HepG2 (cell line): Measurements from ENCODE around the gene SLC23A2. TPM values are rescaled to one million over a fixed set of nuclear protein-coding genes. Genes with fewer than 3 reads are reported as not detected.

Experiments used
- ATAC-seq: fragments of 200-7000 bp; cut with Tn5 transposase; 3 replicates; pipeline ENCODE4 v1.9.1; 2020; ENCODE audit warnings: mild to moderate bottlenecking, moderate library complexity
- BruUV-seq: library from RNA; stranded (reverse); fragments of 400-500 nt; replicated peaks from 2 replicates; lab custom pipeline; 2021; lab: Mats Ljungman, UMichigan
- CTCF ChIA-PET: fragments of 300-600 bp; formaldehyde crosslinking; extraction: SDS; loops from one replicate; lab custom pipeline; 2021; ENCODE audit warnings: low total read pairs, inconsistent platforms, low intra/inter-chr PET ratio; lab: Yijun Ruan, JAX
- POLR2A ChIA-PET: fragments of 350-600 bp; sonication (Branson Sonifier 250); formaldehyde crosslinking; loops from one replicate; lab custom pipeline; 2020; ENCODE audit warnings: antibody characterized with exemption, inconsistent platforms; lab: Yijun Ruan, JAX
- DNase-seq: peaks from one replicate; pipeline ENCODE4 v3.0.0-alpha.2; 2015; ENCODE audit warnings: low spot score
- FAIRE-seq: peaks from 3 replicates; lab custom pipeline; 2011; peaks lifted over from hg19 to GRCh38; lab: Jason Lieb, UNC
- H2AFZ ChIP-seq: one replicate; pipeline ENCODE4 v1.6.1; 2011; ENCODE audit warnings: low read length, inconsistent platforms
- H3K27ac ChIP-seq: fragments of 300-600 bp; 3 replicates; pipeline ENCODE4 v1.8.0; 2011; ENCODE audit warnings: mixed run types, mild to moderate bottlenecking, mixed read lengths, low read length, inconsistent platforms; ENCODE audit not compliant: insufficient read depth; ENCODE audit errors: extremely low read length
- H3K27me3 ChIP-seq, 2 experiments: fragments of 200-600 bp in 1 of 2; 2 replicates in 1 of 2; 3 replicates in 1 of 2; pipeline versions ENCODE4 v1.6.0 to v1.8.0; 2011; ENCODE audit warnings: low read length in 2 of 2, mild to moderate bottlenecking in 2 of 2, moderate library complexity in 2 of 2, inconsistent platforms in 1 of 2; ENCODE audit not compliant: insufficient read depth in 2 of 2, control insufficient read depth in 1 of 2
- H3K36me3 ChIP-seq, 2 experiments: fragments of 200-600 bp in 1 of 2; replicated peaks in 1 of 2; 2 replicates in 1 of 2; 3 replicates in 1 of 2; pipeline versions ENCODE4 v1.5.1 to v1.8.0; 2011; ENCODE audit warnings: low read length in 2 of 2, inconsistent platforms in 1 of 2; ENCODE audit not compliant: insufficient read depth in 2 of 2, control insufficient read depth in 1 of 2
- H3K4me1 ChIP-seq: 2 replicates; pipeline ENCODE4 v1.5.1; 2012; ENCODE audit warnings: low read length, inconsistent platforms; ENCODE audit not compliant: insufficient read depth
- H3K4me2 ChIP-seq: 2 replicates; pipeline ENCODE4 v1.6.0; 2011; ENCODE audit warnings: low read depth, low read length, inconsistent platforms
- H3K4me3 ChIP-seq, 3 experiments: fragments of 200-600 bp in 1 of 3; sonication (generic), shearing (Covaris generic) in 1 of 3; replicated peaks in 1 of 3; 2 replicates each; pipeline ENCODE4 v1.5.1; 2011 to 2016; ENCODE audit warnings: low read length in 3 of 3, inconsistent platforms in 2 of 3, low read depth in 2 of 3, mild to moderate bottlenecking in 2 of 3, control low read depth in 1 of 3, mixed read lengths in 1 of 3; ENCODE audit not compliant: insufficient read depth in 1 of 3
- H3K79me2 ChIP-seq: one replicate; pipeline ENCODE4 v1.6.1; 2011; ENCODE audit warnings: low read length, inconsistent platforms; ENCODE audit not compliant: insufficient read depth
- H3K9ac ChIP-seq: 2 replicates; pipeline ENCODE4 v1.6.0; 2011; ENCODE audit warnings: mild to moderate bottlenecking, low read depth, low read length, inconsistent platforms; ENCODE audit not compliant: insufficient read depth
- H3K9me3 ChIP-seq: 2 replicates; pipeline ENCODE4 v1.5.1; 2012; ENCODE audit warnings: mild to moderate bottlenecking, low read length
- H4K20me1 ChIP-seq: 2 replicates; pipeline ENCODE4 v1.6.0; 2011; ENCODE audit warnings: inconsistent platforms, mild to moderate bottlenecking, low read length, moderate library complexity; ENCODE audit not compliant: insufficient read depth
- ARID4A ChIP-seq: sonication (generic); formaldehyde crosslinking; IDR thresholded peaks from 2 replicates; pipeline ENCODE4 v1.5.0; 2020; ENCODE audit warnings: mild to moderate bottlenecking, missing genetic modification reagents, borderline replicate concordance
- ATF1 ChIP-seq: IDR thresholded peaks from 2 replicates; pipeline ENCODE4 v1.6.1; 2016; ENCODE audit warnings: mild to moderate bottlenecking, control low read depth
- ATF4 ChIP-seq, 2 experiments: fragments of 450-650 bp in 1 of 2; sonication (generic) in 1 of 2; formaldehyde crosslinking; IDR thresholded peaks; 2 replicates each; pipeline versions ENCODE4 v1.5.0 to v1.8.0; 2020 to 2022; ENCODE audit warnings: mild to moderate bottlenecking in 1 of 2, missing genetic modification reagents in 1 of 2
- LCORL ChIP-seq, 2 experiments: fragments of 450-650 bp in 1 of 2; sonication (generic) in 1 of 2; formaldehyde crosslinking in 1 of 2; IDR thresholded peaks; 2 replicates each; pipeline versions ENCODE4 v1.5.0 to v1.6.1; 2017 to 2020; ENCODE audit warnings: antibody characterized with exemption in 1 of 2, missing genetic modification reagents in 1 of 2
- NR0B2 ChIP-seq: sonication (generic); formaldehyde crosslinking; IDR thresholded peaks from 2 replicates; pipeline ENCODE4 v1.4.0; 2020; ENCODE audit warnings: mild to moderate bottlenecking, missing genetic modification reagents
- WIZ ChIP-seq: sonication (generic); formaldehyde crosslinking; IDR thresholded peaks from 2 replicates; pipeline ENCODE4 v1.5.1; 2020; ENCODE audit warnings: mild to moderate bottlenecking, missing genetic modification reagents
- ZEB1 ChIP-seq: IDR thresholded peaks from 2 replicates; pipeline ENCODE4 v1.6.1; 2012; ENCODE audit warnings: mild to moderate bottlenecking, low read depth, inconsistent platforms; ENCODE audit not compliant: insufficient replicate concordance
- ZFP82 ChIP-seq: sonication (generic); formaldehyde crosslinking; IDR thresholded peaks from 2 replicates; pipeline ENCODE4 v1.5.1; 2020; ENCODE audit warnings: mild to moderate bottlenecking, missing genetic modification reagents, borderline replicate concordance
- ZFY ChIP-seq: sonication (generic); formaldehyde crosslinking; IDR thresholded peaks from 2 replicates; pipeline ENCODE4 v1.4.0; 2020; ENCODE audit warnings: missing genetic modification reagents
- ZNF121 ChIP-seq: sonication (generic); formaldehyde crosslinking; IDR thresholded peaks from 2 replicates; pipeline ENCODE4 v1.5.0; 2020; ENCODE audit warnings: mild to moderate bottlenecking, missing genetic modification reagents
- ZNF225 ChIP-seq: sonication (generic); formaldehyde crosslinking; IDR thresholded peaks from 2 replicates; pipeline ENCODE4 v1.4.0; 2020; ENCODE audit warnings: mild to moderate bottlenecking, missing genetic modification reagents
- ZNF597 ChIP-seq: sonication (generic); formaldehyde crosslinking; IDR thresholded peaks from 2 replicates; pipeline ENCODE4 v1.5.0; 2020; ENCODE audit warnings: missing genetic modification reagents
- ZNF75D ChIP-seq: sonication (generic); formaldehyde crosslinking; IDR thresholded peaks from 2 replicates; pipeline ENCODE4 v1.8.1; 2023; ENCODE audit warnings: missing genetic modification reagents, mild to moderate bottlenecking, borderline replicate concordance
- ZNF768 ChIP-seq: sonication (generic); formaldehyde crosslinking; IDR thresholded peaks from 2 replicates; pipeline ENCODE4 v1.4.0; 2020; ENCODE audit warnings: missing genetic modification reagents
- WGBS: methylation state at CpG from one replicate; pipeline ENCODE4 v1.1.6; 2017; ENCODE audit warnings: low lambda C conversion rate; 5-methylcytosine and 5-hydroxymethylcytosine counted together
- in situ Hi-C: cut with HindIII; loops from 2 replicates; pipeline ENCODE4 v1.10.0; 2017; ENCODE audit warnings: low pct_unique_long_range_greater_than_20kb; ENCODE audit not compliant: extremely low pct_ligation_motif_present
- intact Hi-C: fragments of 100-400 bp; cut with micrococcal nuclease; formaldehyde crosslinking; loops from one replicate; pipeline ENCODE4 v1.10.0; 2022; ENCODE audit not compliant: unreplicated experiment
- polyA plus RNA-seq, 8 experiments: library from polyadenylated mRNA; depleted of rRNA in 3 of 8; stranded (reverse) in 7 of 8; unstranded in 1 of 8; fragments of >200 nt; fragmentation: Illumina TruSeq in 4 of 8; extraction: Trizol in 4 of 8; gene quantifications; 2 replicates each; pipeline versions ENCODE4 v1.2.1 to v1.2.3, GENCODE V29; 2011 to 2016; ENCODE audit warnings: low read depth in 4 of 8, missing spikeins in 1 of 8, mixed read lengths in 1 of 8; ENCODE audit not compliant: insufficient read depth in 1 of 8
- total RNA-seq, 5 experiments: library from RNA; depleted of rRNA; stranded (reverse); fragments of >200 nt; fragmentation: Illumina TruSeq; extraction: Trizol; gene quantifications; 2 replicates each; pipeline ENCODE4 v1.2.3, GENCODE V29; 2016; ENCODE audit warnings: low read depth in 1 of 5

The SLC23A2 gene
- total and polyA plus RNA-seq, 2 of the 13 experiments (the other 11 are each of a cell fraction or from before 2014, with no cell fraction given): 42.2 to 51.2 TPM

- TF ChIP-seq ZNF121 (CRISPR knock-in tag) (no peak), ZFP82 (CRISPR knock-in tag) (no peak), ATF1 (CRISPR knock-in tag) (no peak), WIZ (CRISPR knock-in tag) (0 out of 2 replicates have a peak, but pooled peaks have one; percentile 63), ZEB1 (no peak), ZFY (no peak), ZNF597 (no peak)
Observed at GRCh38 chr20:4896971-4897497, 104.3 kb downstream of the SLC23A2 start (continued).

- H3K36me3 ChIP-seq: peaks cover 62 to 76% of the 10 kb centered on the region in 2 experiments
- in situ Hi-C loops: no loop called here
- POLR2A ChIA-PET: no interaction called here
- H3K79me2 ChIP-seq: no peaks in the 10 kb centered on the region
- TF ChIP-seq NR0B2 (CRISPR knock-in tag): peak; percentile 60; the same call in 1 of the 2 replicates
- 0 out of 2 replicates have a peak, but pooled peaks have one; percentile 17 for TF ChIP-seq ZNF75D (CRISPR knock-in tag)
- TF ChIP-seq ATF4 (CRISPR knock-in tag; IDR thresholded peaks at IDR 0.05): no peak
- TF ChIP-seq ARID4A: 0 out of 2 replicates have a peak, but pooled peaks have one; percentile 30
- TF ChIP-seq ZNF225: 0 out of 2 replicates have a peak, but pooled peaks have one; percentile 39
- peak; percentile 31; the same call in 1 of the 2 replicates for TF ChIP-seq ZNF768 (CRISPR knock-in tag)
- no peak for TF ChIP-seq LCORL (IDR thresholded peaks at IDR 0.05)
- no peak for TF ChIP-seq LCORL (CRISPR knock-in tag; IDR thresholded peaks at IDR 0.05)
- TF ChIP-seq, all 625 proteins: peak for 5
- FAIRE-seq (no peak), ATAC-seq (peak; percentile 4; the same call in 1 of the 3 replicates), DNase-seq (no peak)
- no peak overlapping the region for H3K4me2 ChIP-seq
- WGBS: 97% methylated on average over 16 of the region's 16 CpGs
- BruUV-seq: no TSS peak
- H3K9ac ChIP-seq: no peak overlapping the region
- H3K4me1 ChIP-seq: peaks cover 12% of the 10 kb centered on the region; the same call in 1 of the 2 replicates
- no peaks in the 10 kb centered on the region for H3K9me3 ChIP-seq
- intact Hi-C loops: no loop called here
- H4K20me1 ChIP-seq: no peaks in the 10 kb centered on the region; the same call in 1 of the 2 replicates
- no peaks in the 10 kb centered on the region for H3K27me3 ChIP-seq
- H3K27ac ChIP-seq: no peak overlapping the region
- CTCF ChIA-PET: no interaction called here
- no peak overlapping the region for H3K4me3 ChIP-seq
- no peak overlapping the region for H2AFZ ChIP-seq
Observed at GRCh38 chr20:4896119-4896702, 105.1 kb downstream of the SLC23A2 start.
